Measurements from ENCODE around the gene SSTR4. TPM values are rescaled to one million over a fixed set of nuclear protein-coding genes. Genes with fewer than 3 reads are reported as not detected.

SSTR4 gene
- total and polyA plus RNA-seq, 2 donors (not counting 3 experiments of a cell fraction or from before 2014, with no cell fraction given) = not detected

DNA sequence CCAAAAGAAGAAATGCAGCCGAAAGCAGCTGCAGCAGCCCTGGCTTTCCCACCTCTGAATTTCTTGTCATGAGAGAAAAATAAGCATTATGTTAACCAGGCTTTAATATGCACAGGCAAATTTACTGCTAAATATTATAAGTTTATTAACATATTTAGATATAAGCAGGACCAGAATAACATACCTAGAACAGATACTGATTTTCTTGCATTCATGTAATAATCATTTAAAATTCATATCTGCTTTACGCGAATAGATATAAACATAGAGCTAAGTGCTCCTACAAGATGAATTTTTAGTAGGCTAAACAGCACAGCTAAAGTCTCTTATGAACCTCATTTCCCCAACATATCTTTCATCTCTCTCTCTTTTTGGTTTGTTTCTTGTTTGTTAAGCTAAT lies 36.3 kb downstream of the SSTR4 start:
- no peak overlapping the region for H3K4me2 ChIP-seq (ENCODE audit: insufficient read depth, low read length)
- dilution Hi-C loops (cut with MboI; ENCODE audit: extremely low pct_ligation_motif_present, low sequenced_read_pairs) (no loop called here), intact Hi-C loops (cut with micrococcal nuclease) (no loop called here)
- H4K20me1 ChIP-seq (replicated peaks; ENCODE audit: control insufficient read depth, extremely low read depth, insufficient read depth, low read length) = no peaks in the 10 kb centered on the region
- no peak overlapping the region for H2AFZ ChIP-seq (ENCODE audit: low read depth, low read length)
- H3K9me3 ChIP-seq (replicated peaks; ENCODE audit: control insufficient read depth, insufficient read depth, low read length) = no peaks in the 10 kb centered on the region
- H3K4me1 ChIP-seq (ENCODE audit: control insufficient read depth, extremely low read depth, insufficient read depth, low read length) = peaks cover 20% of the 10 kb centered on the region
- ChIA-PET POLR2A (no interaction called here), CTCF (interaction anchor here (1.6 to 2.5 kb wide), 2 partner anchors 10 to 41 kb away, joined by 4 to 9 read pairs; no protein-coding TSS in a partner anchor)
- H3K4me3 ChIP-seq (replicated peaks in 1 of 3; ENCODE audit: insufficient read depth in 1 of 3, low read depth in 1 of 3, low read length in 3 of 3) = no peak overlapping the region
- H3K27me3 ChIP-seq (ENCODE audit: control insufficient read depth in 2 of 2, insufficient read depth in 2 of 2, low read length in 2 of 2) = no peaks in the 10 kb centered on the region
- no TSS peak for BruUV-seq (replicated peaks)
- DNase-seq (ENCODE audit: low read depth, low spot score) (no peak), FAIRE-seq (no peak)
- H3K79me2 ChIP-seq (ENCODE audit: control insufficient read depth, insufficient read depth, low read length) = no peaks in the 10 kb centered on the region
- no peak overlapping the region for H3K27ac ChIP-seq (ENCODE audit: insufficient read depth, low read depth, low read length)
- no peaks in the 10 kb centered on the region for H3K36me3 ChIP-seq (ENCODE audit: control insufficient read depth in 2 of 2, extremely low read depth in 1 of 2, insufficient read depth in 2 of 2, low read length in 2 of 2)
- no peak for TF ChIP-seq POLR2A (IDR thresholded peaks at IDR 0.05; ENCODE audit: low read depth, low read length)
- no peaks in the 10 kb centered on the region for H3K9me1 ChIP-seq (replicated peaks; ENCODE audit: control insufficient read depth, extremely low read depth, insufficient read depth, low read length)
- no peak overlapping the region for H3K9ac ChIP-seq (replicated peaks; ENCODE audit: extremely low read depth, insufficient read depth, low read length)

GRCh38 chr20:23071996-23072395 lies 36.9 kb downstream of the SSTR4 start:
- dilution Hi-C loops (cut with MboI; ENCODE audit: extremely low pct_ligation_motif_present, low sequenced_read_pairs) = no loop called here
- FAIRE-seq = no peak

More at GRCh38 chr20:23071996-23072395, 36.9 kb downstream of the SSTR4 start:
- peak overlapping the region; percentile 76 for H3K27ac ChIP-seq (ENCODE audit: insufficient read depth, low read depth, low read length)
- no peaks in the 10 kb centered on the region for H3K27me3 ChIP-seq (ENCODE audit: control insufficient read depth in 2 of 2, insufficient read depth in 2 of 2, low read length in 2 of 2)
- intact Hi-C loops (cut with micrococcal nuclease) = no loop called here
- no peak for DNase-seq (ENCODE audit: low read depth, low spot score)
- no peaks in the 10 kb centered on the region for H3K36me3 ChIP-seq (ENCODE audit: control insufficient read depth in 2 of 2, extremely low read depth in 1 of 2, insufficient read depth in 2 of 2, low read length in 2 of 2)
- TF ChIP-seq JUN (IDR thresholded peaks at IDR 0.05; ENCODE audit: borderline replicate concordance, insufficient read depth, insufficient read length, low read depth) = no peak
- no peak for TF ChIP-seq POLR2A (IDR thresholded peaks at IDR 0.05; ENCODE audit: low read depth, low read length)
- TF ChIP-seq EZH2 (IDR thresholded peaks at IDR 0.05; ENCODE audit: borderline replicate concordance, low read depth, low read length, severe bottlenecking) = no peak
- no peak for TF ChIP-seq GATA2 (IDR thresholded peaks at IDR 0.05; ENCODE audit: insufficient read depth, insufficient read length, low read depth, low read length)
- TF ChIP-seq, protein P1, sequence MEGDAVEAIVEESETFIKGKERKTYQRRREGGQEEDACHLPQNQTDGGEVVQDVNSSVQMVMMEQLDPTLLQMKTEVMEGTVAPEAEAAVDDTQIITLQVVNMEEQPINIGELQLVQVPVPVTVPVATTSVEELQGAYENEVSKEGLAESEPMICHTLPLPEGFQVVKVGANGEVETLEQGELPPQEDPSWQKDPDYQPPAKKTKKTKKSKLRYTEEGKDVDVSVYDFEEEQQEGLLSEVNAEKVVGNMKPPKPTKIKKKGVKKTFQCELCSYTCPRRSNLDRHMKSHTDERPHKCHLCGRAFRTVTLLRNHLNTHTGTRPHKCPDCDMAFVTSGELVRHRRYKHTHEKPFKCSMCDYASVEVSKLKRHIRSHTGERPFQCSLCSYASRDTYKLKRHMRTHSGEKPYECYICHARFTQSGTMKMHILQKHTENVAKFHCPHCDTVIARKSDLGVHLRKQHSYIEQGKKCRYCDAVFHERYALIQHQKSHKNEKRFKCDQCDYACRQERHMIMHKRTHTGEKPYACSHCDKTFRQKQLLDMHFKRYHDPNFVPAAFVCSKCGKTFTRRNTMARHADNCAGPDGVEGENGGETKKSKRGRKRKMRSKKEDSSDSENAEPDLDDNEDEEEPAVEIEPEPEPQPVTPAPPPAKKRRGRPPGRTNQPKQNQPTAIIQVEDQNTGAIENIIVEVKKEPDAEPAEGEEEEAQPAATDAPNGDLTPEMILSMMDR (IDR thresholded peaks at IDR 0.05; ENCODE audit: extremely low read depth in 1 of 2, insufficient read depth in 1 of 2, low read depth in 1 of 2, low read length in 2 of 2) = no peak
- no peak for TF ChIP-seq POLR2AphosphoS5 (IDR thresholded peaks at IDR 0.05; ENCODE audit: insufficient read depth, low read depth, low read length)
- no peak for TF ChIP-seq FOS (IDR thresholded peaks at IDR 0.05; ENCODE audit: borderline replicate concordance, insufficient read depth, low read length)
- TF ChIP-seq MYC (IDR thresholded peaks at IDR 0.05; ENCODE audit: low read depth, low read length) = no peak
- TF ChIP-seq, protein P2, sequence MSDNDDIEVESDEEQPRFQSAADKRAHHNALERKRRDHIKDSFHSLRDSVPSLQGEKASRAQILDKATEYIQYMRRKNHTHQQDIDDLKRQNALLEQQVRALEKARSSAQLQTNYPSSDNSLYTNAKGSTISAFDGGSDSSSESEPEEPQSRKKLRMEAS (IDR thresholded peaks at IDR 0.05; ENCODE audit: insufficient read depth, insufficient read length) = no peak
- no peak overlapping the region for H3K4me3 ChIP-seq (replicated peaks in 1 of 3; ENCODE audit: insufficient read depth in 1 of 3, low read depth in 1 of 3, low read length in 3 of 3)
- H4K20me1 ChIP-seq (replicated peaks; ENCODE audit: control insufficient read depth, extremely low read depth, insufficient read depth, low read length) = no peaks in the 10 kb centered on the region
- H2AFZ ChIP-seq (ENCODE audit: low read depth, low read length) = no peak overlapping the region
- H3K9me1 ChIP-seq (replicated peaks; ENCODE audit: control insufficient read depth, extremely low read depth, insufficient read depth, low read length) = no peaks in the 10 kb centered on the region
- H3K4me1 ChIP-seq (ENCODE audit: control insufficient read depth, extremely low read depth, insufficient read depth, low read length) = peaks cover 20% of the 10 kb centered on the region
- POLR2A ChIA-PET = no interaction called here
- CTCF ChIA-PET = interaction anchor here (1.6 to 2.5 kb wide), 2 partner anchors 10 to 40 kb away, joined by 4 to 9 read pairs; no protein-coding TSS in a partner anchor
- no TSS peak for BruUV-seq (replicated peaks)
- no peak overlapping the region for H3K9ac ChIP-seq (replicated peaks; ENCODE audit: extremely low read depth, insufficient read depth, low read length)
- H3K79me2 ChIP-seq (ENCODE audit: control insufficient read depth, insufficient read depth, low read length) = no peaks in the 10 kb centered on the region
- no peaks in the 10 kb centered on the region for H3K9me3 ChIP-seq (replicated peaks; ENCODE audit: control insufficient read depth, insufficient read depth, low read length)
- H3K4me2 ChIP-seq (ENCODE audit: insufficient read depth, low read length) = no peak overlapping the region
